Endothelial cell of umbilical vein (primary cell): ENCODE results near the gene SYT17. TPM values are rescaled to one million over a fixed set of nuclear protein-coding genes. Genes with fewer than 3 reads are reported as not detected.

Source experiments
- BruUV-seq: library from RNA; stranded (reverse); fragments of 400-500 nt; replicated peaks from 2 replicates; lab custom pipeline; 2021; lab: Mats Ljungman, UMichigan
- CTCF ChIA-PET: fragments of 300-600, 350-600 bp; sonication (Branson Sonifier 250); formaldehyde crosslinking; loops from one replicate; lab custom pipeline; 2021; ENCODE audit warnings: antibody characterized with exemption, inconsistent platforms; lab: Charles Lee
- POLR2A ChIA-PET: fragments of 300-600, 350-600 bp; sonication (Branson Sonifier 250); formaldehyde crosslinking; loops from one replicate; lab custom pipeline; 2021; ENCODE audit warnings: antibody characterized with exemption, inconsistent platforms; lab: Charles Lee
- DNase-seq: peaks from one replicate; pipeline ENCODE4 v3.0.0-alpha.2; 2011; ENCODE audit warnings: low read depth, low spot score
- FAIRE-seq: peaks from 2 replicates; lab custom pipeline; 2011; peaks lifted over from hg19 to GRCh38; lab: Jason Lieb, UNC
- H2AFZ ChIP-seq: 2 replicates; pipeline ENCODE4 v1.6.0; 2012; ENCODE audit warnings: low read depth, low read length, control low read depth, inconsistent platforms
- H3K27ac ChIP-seq: 2 replicates; pipeline ENCODE4 v1.5.1; 2011; ENCODE audit warnings: low read depth, mild to moderate bottlenecking, control low read depth, low read length, moderate library complexity; ENCODE audit not compliant: insufficient read depth
- H3K27me3 ChIP-seq, 2 experiments: 2 replicates each; pipeline versions ENCODE4 v1.6.0 to v1.6.1; 2011; ENCODE audit warnings: low read length in 2 of 2, mixed read lengths in 1 of 2; ENCODE audit not compliant: control insufficient read depth in 2 of 2, insufficient read depth in 2 of 2
- H3K36me3 ChIP-seq, 2 experiments: 2 replicates in 1 of 2; 3 replicates in 1 of 2; pipeline ENCODE4 v1.5.1; 2011; ENCODE audit warnings: low read length in 2 of 2, mild to moderate bottlenecking in 1 of 2, moderate library complexity in 1 of 2; ENCODE audit not compliant: control insufficient read depth in 2 of 2, insufficient read depth in 2 of 2; ENCODE audit errors: extremely low read depth in 1 of 2
- H3K4me1 ChIP-seq: 3 replicates; pipeline ENCODE4 v1.5.1; 2011; ENCODE audit warnings: mild to moderate bottlenecking, low read length; ENCODE audit not compliant: control insufficient read depth, insufficient read depth; ENCODE audit errors: extremely low read depth
- H3K4me2 ChIP-seq: 2 replicates; pipeline ENCODE4 v1.6.1; 2011; ENCODE audit warnings: low read length, control low read depth, mixed read lengths; ENCODE audit not compliant: insufficient read depth
- H3K4me3 ChIP-seq, 3 experiments: fragments of 200-600 bp in 1 of 3; sonication (generic), shearing (Covaris generic) in 1 of 3; replicated peaks in 1 of 3; 2 replicates each; pipeline ENCODE4 v1.5.1; 2011 to 2016; ENCODE audit warnings: control low read depth in 3 of 3, low read length in 3 of 3, mild to moderate bottlenecking in 2 of 3, inconsistent platforms in 1 of 3, low read depth in 1 of 3, moderate library complexity in 1 of 3; ENCODE audit not compliant: insufficient read depth in 1 of 3
- H3K79me2 ChIP-seq: 2 replicates; pipeline ENCODE4 v1.6.0; 2012; ENCODE audit warnings: low read length, inconsistent platforms; ENCODE audit not compliant: control insufficient read depth, insufficient read depth
- H3K9ac ChIP-seq: replicated peaks from 2 replicates; pipeline ENCODE3; 2011; ENCODE audit warnings: low read length, control low read depth; ENCODE audit not compliant: insufficient read depth; ENCODE audit errors: extremely low read depth
- H3K9me1 ChIP-seq: replicated peaks from 3 replicates; pipeline ENCODE4 v1.6.0; 2011; ENCODE audit warnings: mild to moderate bottlenecking, low read length; ENCODE audit not compliant: control insufficient read depth, insufficient read depth; ENCODE audit errors: extremely low read depth
- H3K9me3 ChIP-seq: replicated peaks from 2 replicates; pipeline ENCODE4 v1.5.1; 2012; ENCODE audit warnings: low read length, inconsistent platforms; ENCODE audit not compliant: control insufficient read depth, insufficient read depth
- H4K20me1 ChIP-seq: replicated peaks from 2 replicates; pipeline ENCODE3; 2011; ENCODE audit warnings: mild to moderate bottlenecking, low read length; ENCODE audit not compliant: control insufficient read depth, insufficient read depth; ENCODE audit errors: extremely low read depth
- CTCF ChIP-seq, 2 donors: IDR thresholded peaks; 1 replicate in 1 of 2; 2 replicates in 1 of 2; pipeline ENCODE4 v1.5.1; 2011; ENCODE audit warnings: low read length in 2 of 2, mild to moderate bottlenecking in 2 of 2, moderate library complexity in 2 of 2, control low read depth in 1 of 2, inconsistent platforms in 1 of 2, low read depth in 1 of 2; ENCODE audit not compliant: insufficient read depth in 1 of 2; ENCODE audit errors: extremely low read depth in 1 of 2
- EZH2 ChIP-seq: IDR thresholded peaks from 2 replicates; pipeline ENCODE4 v1.6.1; 2012; ENCODE audit warnings: borderline replicate concordance, low read depth, mild to moderate bottlenecking, moderate library complexity, low read length, inconsistent platforms; ENCODE audit not compliant: severe bottlenecking
- FOS ChIP-seq: IDR thresholded peaks from 2 replicates; pipeline ENCODE4 v1.6.1; 2011; ENCODE audit warnings: mild to moderate bottlenecking, low read length, moderate library complexity, borderline replicate concordance; ENCODE audit not compliant: insufficient read depth
- GATA2 ChIP-seq: IDR thresholded peaks from 2 replicates; pipeline ENCODE4 v1.7.0; 2011; ENCODE audit warnings: low read depth, mild to moderate bottlenecking, moderate library complexity, mixed read lengths, low read length; ENCODE audit not compliant: insufficient read length, insufficient read depth
- JUN ChIP-seq: IDR thresholded peaks from 2 replicates; pipeline ENCODE4 v1.6.1; 2011; ENCODE audit warnings: borderline replicate concordance, low read depth; ENCODE audit not compliant: insufficient read length, insufficient read depth
- MAX ChIP-seq: IDR thresholded peaks from 2 replicates; pipeline ENCODE4 v1.6.1; 2011; ENCODE audit not compliant: insufficient read depth, insufficient read length
- MYC ChIP-seq: IDR thresholded peaks from one replicate; pipeline ENCODE4 v1.6.1; 2011; ENCODE audit warnings: mild to moderate bottlenecking, low read depth, low read length
- POLR2A ChIP-seq: IDR thresholded peaks from 2 replicates; pipeline ENCODE4 v1.6.1; 2012; ENCODE audit warnings: low read depth, mild to moderate bottlenecking, control low read depth, low read length
- POLR2AphosphoS5 ChIP-seq: IDR thresholded peaks from 2 replicates; pipeline ENCODE4 v1.6.1; 2012; ENCODE audit warnings: low read depth, mild to moderate bottlenecking, control low read depth, low read length, moderate library complexity; ENCODE audit not compliant: insufficient read depth
- dilution Hi-C: fragments of 300-500 bp; cut with MboI; formaldehyde crosslinking; loops from one replicate; pipeline ENCODE4 v1.15.0; 2019; ENCODE audit warnings: low sequenced_read_pairs; ENCODE audit not compliant: extremely low pct_ligation_motif_present
- intact Hi-C: fragments of 100-400 bp; cut with micrococcal nuclease; formaldehyde crosslinking; loops from one replicate; pipeline ENCODE4 v1.10.0; 2022
- polyA plus RNA-seq, 4 experiments: library from polyadenylated mRNA; depleted of rRNA in 3 of 4; stranded (reverse) in 3 of 4; unstranded in 1 of 4; fragments of >200 nt; gene quantifications; 2 replicates each; pipeline versions ENCODE4 v1.2.1 to v1.2.3, GENCODE V29; 2011 to 2012; ENCODE audit warnings: missing spikeins in 1 of 4
- total RNA-seq: library from RNA; stranded (reverse); gene quantifications from 2 replicates; pipeline ENCODE4 v1.2.3, GENCODE V29; 2021

The SYT17 gene
- total and polyA plus RNA-seq, 2 donors (not counting 3 experiments of a cell fraction or from before 2014, with no cell fraction given), result 1.9 to 4.2 TPM

GRCh38 chr16:19231881-19232280, 63.8 kb downstream of the SYT17 start:
- dilution Hi-C loops (no loop called here), intact Hi-C loops (no loop called here)
- Histone ChIP-seq H3K79me2 (no peaks in the 10 kb centered on the region), H3K4me3 (no peak overlapping the region), H3K36me3 (no peaks in the 10 kb centered on the region), H3K9me1 (no peaks in the 10 kb centered on the region), H2AFZ (no peak overlapping the region), H3K4me2 (no peak overlapping the region), H3K27me3 (no peaks in the 10 kb centered on the region), H3K4me1 (no peaks in the 10 kb centered on the region), H4K20me1 (no peaks in the 10 kb centered on the region), H3K9ac (no peak overlapping the region), H3K9me3 (no peaks in the 10 kb centered on the region), H3K27ac (no peak overlapping the region)
- ChIA-PET POLR2A (no interaction called here), CTCF (no interaction called here)
- no peak for DNase-seq
- no TSS peak for BruUV-seq
- no peak for TF ChIP-seq POLR2AphosphoS5
- no peak for TF ChIP-seq MAX
- no peak for TF ChIP-seq EZH2
- TF ChIP-seq JUN, result no peak
- no peak for TF ChIP-seq POLR2A
- no peak for FAIRE-seq

- H3K4me1 ChIP-seq, result no peaks in the 10 kb centered on the region
- no peaks in the 10 kb centered on the region for H4K20me1 ChIP-seq
- H3K27ac ChIP-seq, result no peak overlapping the region
- no peak overlapping the region for H2AFZ ChIP-seq
- no peaks in the 10 kb centered on the region for H3K27me3 ChIP-seq
- no peaks in the 10 kb centered on the region for H3K36me3 ChIP-seq
- no peak overlapping the region for H3K9ac ChIP-seq
- FAIRE-seq (no peak), DNase-seq (no peak)
- POLR2A ChIA-PET, result no interaction called here
- H3K4me2 ChIP-seq, result no peak overlapping the region
- intact Hi-C loops (no loop called here), dilution Hi-C loops (no loop called here)
- no peaks in the 10 kb centered on the region for H3K79me2 ChIP-seq
- H3K4me3 ChIP-seq, result no peak overlapping the region
- TF ChIP-seq MAX (no peak), GATA2 (no peak), FOS (no peak), EZH2 (no peak), CTCF (IDR thresholded peaks at IDR 0.05; ENCODE audit: extremely low read depth in 1 of 2, insufficient read depth in 1 of 2, low read depth in 1 of 2, low read length in 2 of 2) (no peak), JUN (no peak), MYC (no peak), POLR2AphosphoS5 (no peak), POLR2A (no peak)
- H3K9me3 ChIP-seq, result no peaks in the 10 kb centered on the region
- H3K9me1 ChIP-seq, result no peaks in the 10 kb centered on the region
- CTCF ChIA-PET, result interaction anchor here (1.5 kb wide), 1 partner anchor 10 kb away, joined by 7 read pairs; no protein-coding TSS in a partner anchor
- BruUV-seq, result no TSS peak
Measured at GRCh38 chr16:19232988-19233387, 64.9 kb downstream of the SYT17 start.
